T-helper 17 cell (primary cell): Measurements from ENCODE around the gene MTMR10. TPM values are rescaled to one million over a fixed set of nuclear protein-coding genes. Genes with fewer than 3 reads are reported as not detected.

Experiments used
- ATAC-seq: fragments of 150-1000 bp; cut with Tn5 transposase; 2 replicates; pipeline ENCODE4 v1.10.0; 2021; ENCODE audit warnings: mild to moderate bottlenecking, moderate library complexity
- DNase-seq, 3 donors: peaks; one replicate each; pipeline versions ENCODE4 v3.0.0 to v3.0.0-alpha.2; 2020 to 2021
- H3K9me3 ChIP-seq: one replicate; pipeline ENCODE4 v1.7.0; 2013; ENCODE audit warnings: low read length, mild to moderate bottlenecking; ENCODE audit not compliant: control insufficient read depth, poor library complexity, severe bottlenecking
- H3K27ac Mint-ChIP-seq: one replicate; pipeline ENCODE4 v1.8.0; 2022; ENCODE audit warnings: mild to moderate bottlenecking, moderate library complexity, mixed read lengths
- H3K27me3 Mint-ChIP-seq: one replicate; pipeline ENCODE4 v1.8.0; 2022; ENCODE audit warnings: mixed read lengths
- H3K36me3 Mint-ChIP-seq: one replicate; pipeline ENCODE4 v1.8.0; 2022; ENCODE audit warnings: low read depth, mixed read lengths
- H3K4me1 Mint-ChIP-seq: one replicate; pipeline ENCODE4 v1.8.0; 2022; ENCODE audit warnings: mild to moderate bottlenecking, mixed read lengths
- H3K4me3 Mint-ChIP-seq: one replicate; pipeline ENCODE4 v1.8.0; 2022; ENCODE audit warnings: mild to moderate bottlenecking, moderate library complexity, mixed read lengths
- total RNA-seq, 4 donors: library from RNA in 2 of 4; stranded (reverse) in 2 of 4; gene quantifications; one replicate each; pipeline ENCODE4 v1.2.3 and lab custom pipeline; 2022 to 2026

Gene MTMR10, protein sequence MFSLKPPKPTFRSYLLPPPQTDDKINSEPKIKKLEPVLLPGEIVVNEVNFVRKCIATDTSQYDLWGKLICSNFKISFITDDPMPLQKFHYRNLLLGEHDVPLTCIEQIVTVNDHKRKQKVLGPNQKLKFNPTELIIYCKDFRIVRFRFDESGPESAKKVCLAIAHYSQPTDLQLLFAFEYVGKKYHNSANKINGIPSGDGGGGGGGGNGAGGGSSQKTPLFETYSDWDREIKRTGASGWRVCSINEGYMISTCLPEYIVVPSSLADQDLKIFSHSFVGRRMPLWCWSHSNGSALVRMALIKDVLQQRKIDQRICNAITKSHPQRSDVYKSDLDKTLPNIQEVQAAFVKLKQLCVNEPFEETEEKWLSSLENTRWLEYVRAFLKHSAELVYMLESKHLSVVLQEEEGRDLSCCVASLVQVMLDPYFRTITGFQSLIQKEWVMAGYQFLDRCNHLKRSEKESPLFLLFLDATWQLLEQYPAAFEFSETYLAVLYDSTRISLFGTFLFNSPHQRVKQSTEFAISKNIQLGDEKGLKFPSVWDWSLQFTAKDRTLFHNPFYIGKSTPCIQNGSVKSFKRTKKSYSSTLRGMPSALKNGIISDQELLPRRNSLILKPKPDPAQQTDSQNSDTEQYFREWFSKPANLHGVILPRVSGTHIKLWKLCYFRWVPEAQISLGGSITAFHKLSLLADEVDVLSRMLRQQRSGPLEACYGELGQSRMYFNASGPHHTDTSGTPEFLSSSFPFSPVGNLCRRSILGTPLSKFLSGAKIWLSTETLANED
- 10 to 100 TPM; 33.3 to 38.6 TPM for total RNA-seq
- 40.8 to 46.5 reads per million in 2 donors for total RNA-seq (lab: John Stamatoyannopoulos, UW)

DNA sequence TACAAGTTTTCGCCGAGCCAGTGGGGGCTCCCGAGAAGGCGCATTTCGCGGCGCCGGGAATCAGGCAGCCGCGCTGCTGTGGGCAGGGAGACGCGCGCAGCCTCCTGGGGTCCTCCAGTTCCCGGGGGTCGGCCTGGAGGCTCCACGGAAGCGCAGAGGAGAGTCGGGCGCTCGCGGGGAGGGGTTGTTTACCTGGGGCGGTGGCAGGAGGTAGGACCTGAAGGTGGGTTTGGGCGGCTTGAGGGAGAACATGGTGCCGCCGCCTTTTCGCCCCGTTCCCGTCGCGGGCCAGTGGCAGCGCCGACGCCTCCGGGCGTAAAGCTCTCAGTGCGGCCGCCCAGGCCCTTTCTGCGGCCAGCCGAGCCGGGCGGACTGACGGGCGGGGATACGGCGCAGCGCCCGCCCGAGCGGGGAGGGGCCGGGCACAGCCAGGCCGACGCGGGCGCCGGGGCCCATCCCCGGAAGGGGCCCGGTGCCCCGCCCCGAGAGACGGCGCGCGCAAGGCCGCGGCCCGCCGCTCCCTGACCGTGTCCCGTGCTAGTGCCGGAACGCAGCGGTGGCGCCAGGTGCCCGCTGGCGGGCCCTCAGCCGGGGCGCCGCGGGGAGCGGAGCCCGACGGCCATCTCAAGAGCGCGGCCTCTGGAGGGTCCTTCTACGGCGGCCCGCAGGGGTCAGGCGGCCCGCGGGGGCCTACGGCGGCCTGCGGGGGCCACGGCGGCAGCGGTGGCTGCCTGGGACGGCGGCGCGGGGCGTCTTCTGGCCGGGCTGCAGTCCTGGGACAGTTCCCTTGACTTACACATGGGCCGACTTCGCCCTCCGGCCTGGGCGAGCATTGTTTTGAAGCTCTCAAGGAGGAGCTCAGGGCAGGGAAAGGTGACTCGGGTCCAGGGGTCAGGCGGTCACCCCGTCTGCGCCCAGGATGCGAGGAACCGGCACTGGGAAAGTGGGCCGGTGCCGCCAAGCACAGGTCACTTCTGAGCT, at the start of gene MTMR10:
Gene MTMR10 (minus strand): TSS at position 374 of the 981 bp plus-strand sequence. CDS start 122 bp downstream, at position 252.
- Mint-ChIP-seq H3K27me3 (no peaks in the 10 kb centered on the region), H3K4me3 (peak within 1 kb of the TSS; percentile 97), H3K4me1 (peaks cover 18% of the 10 kb centered on the region), H3K27ac (peak within 1 kb of the TSS; percentile 91), H3K36me3 (peaks cover 3% of the 10 kb centered on the region)
- ATAC-seq (peak; percentile 93), DNase-seq (peak; percentile 63 to 72 (median 67))
- H3K9me3 ChIP-seq, result no peaks in the 10 kb centered on the region

DNA sequence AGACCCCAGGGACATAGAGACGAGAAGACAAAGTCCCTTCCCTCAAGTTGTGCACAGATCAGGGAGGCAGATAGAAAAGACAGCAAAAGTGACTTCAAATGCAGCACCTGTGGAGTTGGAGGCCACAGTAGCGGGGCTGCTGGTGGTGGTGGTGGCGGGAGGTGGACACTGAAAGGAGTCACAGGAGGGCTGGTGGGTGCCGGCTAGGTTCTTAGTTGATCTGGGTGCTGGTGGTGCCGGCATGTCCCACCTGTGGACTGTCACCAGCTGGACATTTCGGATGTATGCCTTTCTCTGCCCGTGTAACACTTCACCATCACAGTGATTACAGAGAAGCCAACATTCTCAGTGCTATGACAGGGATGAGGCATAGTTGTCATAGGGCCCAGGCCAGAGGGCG, 49.2 kb upstream of the MTMR10 start:
- Mint-ChIP-seq H3K36me3 (no peaks in the 10 kb centered on the region), H3K4me1 (no peaks in the 10 kb centered on the region), H3K27ac (no peak overlapping the region), H3K4me3 (no peak overlapping the region), H3K27me3 (peaks cover 32% of the 10 kb centered on the region)
- ATAC-seq, result no peak
- no peak for DNase-seq
- no peaks in the 10 kb centered on the region for H3K9me3 ChIP-seq

DNA sequence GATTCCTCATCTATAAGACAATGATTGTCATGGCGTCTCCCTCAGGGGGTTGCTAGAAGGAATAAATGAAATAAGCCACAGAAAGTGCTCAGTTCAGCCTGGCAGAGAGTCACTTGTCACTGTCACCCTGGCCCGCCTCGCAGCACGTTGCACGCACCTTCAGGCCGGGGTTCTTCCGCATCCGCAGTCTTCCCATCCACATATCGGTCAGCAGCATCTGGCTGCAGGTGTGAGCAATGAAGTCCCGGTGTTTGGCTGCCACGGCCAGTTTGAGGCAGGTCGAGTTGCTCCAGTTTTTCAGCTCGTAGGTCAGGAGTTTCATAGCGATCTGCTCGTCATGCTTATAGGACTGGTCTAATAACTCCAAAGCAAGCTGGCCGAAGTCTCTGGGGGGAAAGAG, 48.5 kb upstream of the MTMR10 start:
- Mint-ChIP-seq H3K4me1 (no peaks in the 10 kb centered on the region), H3K27me3 (peaks cover 36% of the 10 kb centered on the region), H3K27ac (no peak overlapping the region), H3K4me3 (no peak overlapping the region), H3K36me3 (no peaks in the 10 kb centered on the region)
- DNase-seq (no peak), ATAC-seq (no peak)
- H3K9me3 ChIP-seq, result no peaks in the 10 kb centered on the region

DNA sequence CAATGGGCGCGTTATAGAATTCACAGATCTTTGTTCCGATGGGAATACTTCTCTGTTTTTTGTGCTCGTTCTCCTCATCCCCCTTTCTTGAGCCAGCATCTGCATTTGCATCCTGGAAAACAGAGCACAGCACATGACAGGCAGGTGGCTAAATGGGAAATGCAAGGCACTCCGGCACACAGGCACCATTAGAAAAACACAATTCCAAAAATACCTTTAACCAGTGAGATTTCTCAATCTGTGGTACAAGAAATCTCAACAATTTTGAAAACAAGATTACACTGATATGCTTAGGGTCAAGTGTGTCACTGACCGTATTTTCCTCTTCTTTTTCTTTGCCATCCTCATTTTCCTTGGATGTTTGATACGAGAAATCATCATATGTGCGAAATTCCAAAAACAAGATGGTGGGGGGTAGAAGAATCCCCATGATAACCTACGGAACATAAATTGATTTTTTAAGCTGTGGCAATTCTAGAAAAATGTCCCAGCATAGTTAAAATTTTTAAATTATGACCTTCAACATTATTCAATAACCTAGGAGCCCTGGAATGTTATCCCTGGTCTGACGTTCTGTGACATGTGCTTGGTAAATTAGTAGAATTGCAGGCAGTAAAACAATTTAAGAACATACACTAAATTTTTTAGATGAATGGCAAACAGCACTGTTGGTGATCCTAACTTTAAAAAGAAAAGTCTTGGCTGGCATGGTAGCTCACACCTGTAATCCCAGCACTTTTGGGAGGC, 46.5 kb upstream of the MTMR10 start:
- peaks cover 2% of the 10 kb centered on the region for H3K4me1 Mint-ChIP-seq
- DNase-seq, result no peak

DNA sequence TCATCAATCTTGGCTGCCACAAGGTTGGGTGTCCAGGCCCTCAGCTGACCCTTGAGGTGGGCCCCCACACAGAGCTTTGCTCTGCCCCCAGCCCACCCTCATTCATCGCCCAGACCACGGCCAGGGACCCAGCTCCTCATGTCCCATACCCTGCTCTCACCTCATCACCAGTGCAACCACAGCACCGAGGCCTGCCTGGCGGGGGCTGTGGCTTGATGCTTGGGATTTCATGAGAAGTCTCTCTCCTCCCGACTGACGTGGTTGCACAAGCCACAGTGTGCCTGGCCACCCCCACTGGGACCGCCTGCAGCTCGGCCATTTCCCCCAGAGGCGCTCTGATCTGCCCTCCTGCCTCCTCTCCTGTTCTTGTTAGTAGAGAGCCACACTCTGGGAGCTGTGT, 45.4 kb upstream of the MTMR10 start:
- no peak for ATAC-seq
- Mint-ChIP-seq H3K27me3 (peaks cover 27% of the 10 kb centered on the region), H3K27ac (no peak overlapping the region)

More for the DNA sequence above, 46.5 kb upstream of the MTMR10 start:
- H3K4me3 Mint-ChIP-seq, result no peak overlapping the region
- H3K27me3 Mint-ChIP-seq, result peaks cover 36% of the 10 kb centered on the region
- H3K27ac Mint-ChIP-seq, result no peak overlapping the region
- H3K36me3 Mint-ChIP-seq, result no peaks in the 10 kb centered on the region
- ATAC-seq, result no peak
- no peaks in the 10 kb centered on the region for H3K9me3 ChIP-seq

DNA sequence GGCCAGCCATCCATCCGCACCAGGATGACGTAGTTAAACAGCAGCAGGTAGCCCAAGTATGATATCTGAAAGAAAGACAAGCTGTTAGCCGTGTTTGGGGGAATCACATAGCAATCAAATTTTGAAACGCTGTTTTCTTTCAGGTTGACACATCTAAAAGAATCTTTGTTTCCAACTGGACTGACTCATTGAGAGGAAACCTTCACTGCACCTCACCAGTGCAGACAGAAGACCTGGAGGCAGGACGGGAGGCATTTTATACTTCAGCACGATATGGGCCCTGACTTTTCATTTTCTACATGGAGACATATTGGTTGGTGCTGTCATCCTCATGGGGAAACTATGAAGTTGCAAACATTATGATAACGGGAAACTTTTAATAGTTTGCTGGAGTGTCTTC, 44.2 kb upstream of the MTMR10 start:
- Mint-ChIP-seq H3K4me1 (peaks cover 2% of the 10 kb centered on the region), H3K27me3 (peaks cover 15% of the 10 kb centered on the region), H3K27ac (no peak overlapping the region), H3K4me3 (no peak overlapping the region), H3K36me3 (no peaks in the 10 kb centered on the region)
- ATAC-seq (no peak), DNase-seq (no peak)
- H3K9me3 ChIP-seq, result no peaks in the 10 kb centered on the region

More for the DNA sequence above, 45.4 kb upstream of the MTMR10 start:
- H3K9me3 ChIP-seq, result no peaks in the 10 kb centered on the region
- H3K4me3 Mint-ChIP-seq, result no peak overlapping the region
- H3K4me1 Mint-ChIP-seq, result peaks cover 2% of the 10 kb centered on the region
- no peaks in the 10 kb centered on the region for H3K36me3 Mint-ChIP-seq
- no peak for DNase-seq

DNA sequence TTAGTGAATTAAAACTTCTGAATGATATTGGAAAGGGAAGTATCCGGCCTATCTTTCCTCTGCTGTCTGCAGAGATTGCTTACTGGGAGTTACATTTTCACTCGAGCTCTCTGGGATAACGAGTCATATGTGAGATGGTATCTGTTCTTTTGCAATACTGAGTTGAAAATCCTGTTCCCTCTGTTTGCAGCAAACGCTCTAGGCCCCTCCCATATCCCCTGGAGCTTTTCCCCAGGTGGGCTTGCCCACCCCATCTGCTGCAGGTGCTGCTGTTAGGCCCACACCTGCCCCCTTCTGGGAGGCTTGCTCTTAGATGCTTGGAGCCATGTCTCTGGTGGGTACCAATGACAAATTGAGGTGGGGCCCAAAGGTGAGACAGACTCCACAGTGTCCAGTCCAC, 42.7 kb upstream of the MTMR10 start:
- Mint-ChIP-seq H3K27ac (no peak overlapping the region), H3K36me3 (no peaks in the 10 kb centered on the region), H3K4me3 (no peak overlapping the region), H3K4me1 (peaks cover 2% of the 10 kb centered on the region), H3K27me3 (peaks cover 8% of the 10 kb centered on the region)
- no peak for ATAC-seq
- H3K9me3 ChIP-seq, result no peaks in the 10 kb centered on the region
- no peak for DNase-seq

DNA sequence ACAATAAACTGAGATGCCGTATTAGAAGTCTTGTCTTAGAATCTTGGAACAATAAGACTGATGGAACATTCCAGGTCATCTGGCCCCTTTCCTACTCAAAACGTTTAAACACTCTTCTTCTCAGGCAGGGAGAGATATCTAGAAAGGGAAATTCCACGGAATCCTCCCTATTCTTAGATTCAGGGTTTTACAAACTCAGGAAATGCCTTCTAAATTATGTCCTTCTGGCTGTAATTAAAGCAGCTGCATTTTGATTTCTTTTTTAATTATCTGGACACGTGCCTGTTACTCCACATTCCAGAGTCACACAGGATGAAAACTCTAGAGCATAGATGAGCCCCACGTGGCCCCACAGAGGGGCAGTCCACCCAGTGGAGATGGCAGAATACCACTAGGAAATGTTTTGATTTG, 41.5 kb upstream of the MTMR10 start:
- Mint-ChIP-seq H3K36me3 (no peaks in the 10 kb centered on the region), H3K27ac (no peak overlapping the region), H3K27me3 (peaks cover 16% of the 10 kb centered on the region), H3K4me1 (peaks cover 2% of the 10 kb centered on the region), H3K4me3 (no peak overlapping the region)
- ATAC-seq (no peak), DNase-seq (no peak)
- no peaks in the 10 kb centered on the region for H3K9me3 ChIP-seq

DNA sequence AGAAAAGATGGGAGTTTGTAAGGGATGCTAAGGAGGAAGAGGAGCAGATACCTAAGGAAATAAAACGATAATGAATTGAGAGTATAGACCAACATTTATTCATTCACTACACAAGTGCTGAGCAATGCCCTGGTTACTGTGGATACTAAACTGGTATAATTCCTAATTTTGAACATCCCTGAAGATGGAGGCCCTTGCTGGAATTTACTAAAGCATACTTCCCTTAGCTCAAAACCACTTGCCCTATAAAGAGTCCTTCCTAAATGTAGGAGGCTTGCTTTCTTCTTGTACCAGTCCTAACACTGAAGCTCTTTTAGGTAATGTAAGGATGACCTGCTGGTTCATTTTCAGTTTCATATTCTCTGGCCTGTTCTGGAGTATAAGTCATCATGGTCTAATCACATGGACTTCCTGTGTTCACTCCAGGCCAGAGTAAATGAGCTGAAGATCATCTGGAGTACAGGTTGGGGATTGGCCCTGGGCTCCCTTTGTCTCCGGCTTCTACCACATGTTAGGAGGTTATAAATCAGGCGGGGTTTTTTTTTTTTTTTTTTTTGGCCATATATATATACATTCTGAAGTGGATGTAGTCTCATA, 40.1 kb upstream of the MTMR10 start:
- Mint-ChIP-seq H3K27me3 (peaks cover 24% of the 10 kb centered on the region), H3K27ac (no peak overlapping the region), H3K4me3 (no peak overlapping the region), H3K36me3 (no peaks in the 10 kb centered on the region), H3K4me1 (peaks cover 2% of the 10 kb centered on the region)
- ATAC-seq, result no peak
- H3K9me3 ChIP-seq, result no peaks in the 10 kb centered on the region
- DNase-seq, result no peak

DNA sequence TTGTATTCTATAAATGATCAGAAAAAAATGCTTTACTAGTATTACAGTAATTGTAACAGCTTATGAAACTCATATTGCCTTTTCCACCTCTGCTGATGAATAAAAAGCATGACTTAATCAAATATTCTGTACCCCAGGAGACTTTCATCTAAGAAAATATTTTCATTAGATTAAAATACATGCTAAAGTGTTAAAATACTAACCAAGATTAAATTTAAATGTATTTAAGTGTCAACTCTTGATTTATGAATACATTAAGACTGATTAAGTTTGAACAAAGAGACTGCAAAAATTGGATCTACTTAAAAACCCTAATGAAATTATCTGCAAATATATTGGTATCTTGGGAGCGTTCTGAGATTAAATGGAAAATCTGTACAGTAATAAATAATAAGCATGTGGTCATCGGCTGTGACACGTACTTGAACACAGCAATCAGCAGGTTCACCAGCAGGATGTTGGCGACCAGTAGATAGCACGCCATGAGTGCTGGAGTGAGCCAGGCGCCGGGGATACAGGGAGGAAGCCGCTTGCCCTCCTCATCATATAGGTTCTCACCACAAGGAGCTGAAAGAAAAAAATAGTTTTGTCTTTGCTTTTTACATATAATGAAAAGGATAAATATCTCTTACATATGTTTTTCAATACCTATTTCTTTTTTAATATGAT, 36.6 kb upstream of the MTMR10 start:
- no peak overlapping the region for H3K4me3 Mint-ChIP-seq
- DNase-seq (no peak), ATAC-seq (no peak)
- no peaks in the 10 kb centered on the region for H3K36me3 Mint-ChIP-seq
- no peaks in the 10 kb centered on the region for H3K9me3 ChIP-seq
- peaks cover under 1% of the 10 kb centered on the region for H3K4me1 Mint-ChIP-seq
- peaks cover 33% of the 10 kb centered on the region for H3K27me3 Mint-ChIP-seq
- no peak overlapping the region for H3K27ac Mint-ChIP-seq

DNA sequence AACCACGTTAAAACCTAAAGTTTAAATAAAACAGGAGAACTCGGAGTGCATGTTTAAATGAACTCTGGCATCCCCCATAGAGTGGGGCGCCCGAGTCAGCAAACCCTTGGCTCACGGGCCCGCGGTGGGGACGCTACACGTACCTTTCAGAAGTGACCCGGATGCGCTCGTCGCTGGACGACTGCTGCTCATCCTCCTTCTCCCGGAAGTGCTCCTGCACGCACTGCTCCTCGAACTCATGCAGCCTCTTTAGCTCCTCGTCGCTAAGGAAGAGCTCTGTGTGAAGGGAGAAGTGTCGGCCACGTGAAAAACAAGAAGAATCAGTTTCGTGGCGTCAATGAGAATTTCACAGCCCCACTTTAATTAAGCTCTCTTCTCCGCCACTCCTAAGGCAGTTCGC, 34.6 kb upstream of the MTMR10 start:
- H3K4me1 Mint-ChIP-seq, result peaks cover 3% of the 10 kb centered on the region
- ATAC-seq (no peak), DNase-seq (no peak)
- H3K27me3 Mint-ChIP-seq, result peaks cover 37% of the 10 kb centered on the region
- no peaks in the 10 kb centered on the region for H3K9me3 ChIP-seq
- no peak overlapping the region for H3K27ac Mint-ChIP-seq
- no peak overlapping the region for H3K4me3 Mint-ChIP-seq
- no peaks in the 10 kb centered on the region for H3K36me3 Mint-ChIP-seq
